IMR-90 (cell line): Measurements from ENCODE around the gene SPEG. TPM values are rescaled to one million over a fixed set of nuclear protein-coding genes. Genes with fewer than 3 reads are reported as not detected.

ENCODE experiments used
- ATAC-seq: fragments of 200-7000 bp; cut with Tn5 transposase; 2 replicates; pipeline ENCODE4 v1.9.1; 2020; ENCODE audit warnings: low read depth, mild to moderate bottlenecking, moderate library complexity
- BruUV-seq: library from RNA; stranded (reverse); fragments of 400-500 nt; replicated peaks from 2 replicates; lab custom pipeline; 2021; lab: Mats Ljungman, UMichigan
- CTCF ChIA-PET: fragments of 300-600 bp; formaldehyde crosslinking; extraction: SDS; loops from one replicate; lab custom pipeline; 2021; ENCODE audit warnings: antibody characterized with exemption; lab: Yijun Ruan, JAX
- POLR2A ChIA-PET: fragments of 300-600 bp; sonication (Branson Sonifier 250); formaldehyde crosslinking; loops from one replicate; lab custom pipeline; 2022; ENCODE audit warnings: antibody characterized with exemption; ENCODE audit not compliant: unreplicated experiment; lab: Charles Lee
- DNase-seq: peaks from one replicate; pipeline ENCODE4 v3.0.0; 2013
- H2AFZ ChIP-seq: replicated peaks from 2 replicates; pipeline ENCODE3; 2013; ENCODE audit warnings: low read length, mild to moderate bottlenecking; ENCODE audit not compliant: poor library complexity
- H2AK5ac ChIP-seq: 2 replicates; pipeline ENCODE4 v1.6.1; 2013; ENCODE audit warnings: low read depth, low read length, inconsistent platforms
- H2AK9ac ChIP-seq: replicated peaks from 2 replicates; pipeline ENCODE3; 2013; ENCODE audit warnings: mild to moderate bottlenecking, low read depth, low read length, moderate library complexity; ENCODE audit not compliant: poor library complexity
- H2BK120ac ChIP-seq: 2 replicates; pipeline ENCODE4 v1.6.1; 2013; ENCODE audit warnings: low read depth, low read length, inconsistent platforms
- H2BK15ac ChIP-seq: 3 replicates; pipeline ENCODE4 v1.6.1; 2013; ENCODE audit warnings: low read depth, low read length, inconsistent platforms
- H2BK20ac ChIP-seq: 2 replicates; pipeline ENCODE4 v1.6.1; 2013; ENCODE audit warnings: low read depth, mild to moderate bottlenecking, inconsistent platforms, low read length, moderate library complexity
- H2BK5ac ChIP-seq: 2 replicates; pipeline ENCODE4 v1.6.1; 2013; ENCODE audit warnings: mild to moderate bottlenecking, low read depth, low read length, inconsistent platforms; ENCODE audit not compliant: poor library complexity, severe bottlenecking
- H3K14ac ChIP-seq: replicated peaks from 2 replicates; pipeline ENCODE4 v1.6.1; 2013; ENCODE audit warnings: low read depth, low read length, inconsistent platforms
- H3K18ac ChIP-seq: 2 replicates; pipeline ENCODE4 v1.6.1; 2013; ENCODE audit warnings: low read depth, low read length, control low read depth
- H3K23ac ChIP-seq: 2 replicates; pipeline ENCODE4 v1.6.1; 2013; ENCODE audit warnings: low read depth, low read length, inconsistent platforms
- H3K27ac ChIP-seq: 2 replicates; pipeline ENCODE4 v1.5.1; 2013; ENCODE audit warnings: mild to moderate bottlenecking, control low read depth, low read length; ENCODE audit not compliant: insufficient read depth
- H3K27me3 ChIP-seq: 2 replicates; pipeline ENCODE4 v1.6.1; 2013; ENCODE audit warnings: low read length; ENCODE audit not compliant: control insufficient read depth, insufficient read depth
- H3K36me3 ChIP-seq: 2 replicates; pipeline ENCODE4 v1.6.1; 2013; ENCODE audit warnings: low read length, mixed read lengths; ENCODE audit not compliant: control insufficient read depth, insufficient read depth
- H3K4ac ChIP-seq: 2 replicates; pipeline ENCODE4 v1.6.1; 2013; ENCODE audit warnings: low read depth, low read length, inconsistent platforms
- H3K4me1 ChIP-seq: 2 replicates; pipeline ENCODE4 v1.6.1; 2013; ENCODE audit warnings: low read length, mixed read lengths; ENCODE audit not compliant: control insufficient read depth, insufficient read depth
- H3K4me2 ChIP-seq: 2 replicates; pipeline ENCODE4 v1.6.1; 2013; ENCODE audit warnings: low read depth, mild to moderate bottlenecking, control low read depth, low read length, moderate library complexity
- H3K4me3 ChIP-seq: 2 replicates; pipeline ENCODE4 v1.5.1; 2013; ENCODE audit warnings: low read depth, mild to moderate bottlenecking, control low read depth, low read length, moderate library complexity; ENCODE audit not compliant: insufficient read depth
- H3K56ac ChIP-seq: 2 replicates; pipeline ENCODE4 v1.6.1; 2013; ENCODE audit warnings: low read length, inconsistent platforms; ENCODE audit not compliant: insufficient read depth; ENCODE audit errors: extremely low read depth
- H3K79me1 ChIP-seq, 2 experiments: 2 replicates each; pipeline ENCODE4 v1.6.1; 2013; ENCODE audit warnings: low read length in 2 of 2, inconsistent platforms in 1 of 2, low read depth in 1 of 2
- H3K9ac ChIP-seq: 2 replicates; pipeline ENCODE4 v1.6.1; 2013; ENCODE audit warnings: low read depth, low read length, control low read depth
- H3K9me1 ChIP-seq: 2 replicates; pipeline ENCODE4 v1.6.1; 2013; ENCODE audit warnings: low read length, inconsistent platforms; ENCODE audit not compliant: insufficient read depth
- H3K9me3 ChIP-seq: 2 replicates; pipeline ENCODE4 v1.6.1; 2013; ENCODE audit warnings: low read length; ENCODE audit not compliant: control insufficient read depth, insufficient read depth
- H4K20me1 ChIP-seq: 2 replicates; pipeline ENCODE4 v1.6.1; 2013; ENCODE audit warnings: low read length, inconsistent platforms; ENCODE audit not compliant: insufficient read depth
- H4K5ac ChIP-seq: 2 replicates; pipeline ENCODE4 v1.6.1; 2013; ENCODE audit warnings: mild to moderate bottlenecking, low read depth, low read length, control low read depth
- H4K8ac ChIP-seq, 2 experiments: 2 replicates each; pipeline ENCODE4 v1.6.1; 2013; ENCODE audit warnings: low read depth in 2 of 2, low read length in 2 of 2, control low read depth in 1 of 2, inconsistent platforms in 1 of 2
- H4K91ac ChIP-seq: 2 replicates; pipeline ENCODE4 v1.6.1; 2013; ENCODE audit warnings: low read depth, low read length, inconsistent platforms; ENCODE audit not compliant: insufficient read depth
- BHLHE40 ChIP-seq: fragments of 150-350 bp; IDR thresholded peaks from 2 replicates; pipeline ENCODE4 v1.6.1; 2016; ENCODE audit warnings: mild to moderate bottlenecking, low read depth, low read length
- CHD1 ChIP-seq: IDR thresholded peaks from 2 replicates; pipeline ENCODE4 v1.6.1; 2012; ENCODE audit warnings: low read depth, low read length, improper control_type of control experiment
- CTCF ChIP-seq: conservative IDR thresholded peaks from 2 replicates; pipeline ENCODE4 v1.5.1; 2012; ENCODE audit warnings: mild to moderate bottlenecking, low read depth, low read length, improper control_type of control experiment
- FOS ChIP-seq: fragments of 150-350 bp; IDR thresholded peaks from 2 replicates; pipeline ENCODE4 v1.6.1; 2016; ENCODE audit warnings: low read depth, low read length
- MAFK ChIP-seq: IDR thresholded peaks from 2 replicates; pipeline ENCODE4 v1.6.1; 2012; ENCODE audit warnings: low read depth, low read length, improper control_type of control experiment
- MAZ ChIP-seq: IDR thresholded peaks from 2 replicates; pipeline ENCODE4 v1.6.1; 2012; ENCODE audit warnings: low read depth, mild to moderate bottlenecking, low read length, improper control_type of control experiment, moderate library complexity, borderline replicate concordance
- NFE2L2 ChIP-seq: fragments of 150-350 bp; IDR thresholded peaks from 2 replicates; pipeline ENCODE4 v1.6.1; 2016; ENCODE audit warnings: low read depth, mild to moderate bottlenecking, low read length
- POLR2A ChIP-seq: IDR thresholded peaks from 2 replicates; pipeline ENCODE4 v1.6.1; 2012; ENCODE audit warnings: mild to moderate bottlenecking, low read depth, low read length
- RAD21 ChIP-seq: IDR thresholded peaks from 2 replicates; pipeline ENCODE4 v1.6.1; 2012; ENCODE audit warnings: low read length, improper control_type of control experiment
- RCOR1 ChIP-seq: IDR thresholded peaks from 2 replicates; pipeline ENCODE4 v1.6.1; 2012; ENCODE audit warnings: mild to moderate bottlenecking, low read length, improper control_type of control experiment; ENCODE audit not compliant: insufficient replicate concordance
- RFX5 ChIP-seq: IDR thresholded peaks from 2 replicates; pipeline ENCODE4 v1.8.0; 2012; ENCODE audit warnings: low read depth, mild to moderate bottlenecking, low read length, moderate library complexity
- SMC3 ChIP-seq: fragments of 150-350 bp; IDR thresholded peaks from 2 replicates; pipeline ENCODE4 v1.6.1; 2016; ENCODE audit warnings: low read depth, mild to moderate bottlenecking, antibody characterized with exemption, low read length, moderate library complexity
- WGBS, 2 experiments: methylation state at CpG; one replicate each; pipeline versions ENCODE4 v1.1.5 to v1.1.7; 2013; ENCODE audit warnings: missing lambda C conversion rate in 2 of 2; ENCODE audit not compliant: insufficient read length in 1 of 2; ENCODE audit errors: extremely low coverage in 2 of 2; 5-methylcytosine and 5-hydroxymethylcytosine counted together
- dilution Hi-C: fragments of 300-500 bp; cut with HindIII; formaldehyde crosslinking; loops from one replicate; pipeline ENCODE4 v1.14.3; 2018; ENCODE audit warnings: low sequenced_read_pairs; ENCODE audit not compliant: unreplicated experiment
- in situ Hi-C: fragments of 300-500 bp; cut with MboI; formaldehyde crosslinking; loops from 3 replicates; pipeline ENCODE4 v1.14.3; 2019; ENCODE audit warnings: low sequenced_read_pairs, inconsistent platforms, mixed read lengths
- intact Hi-C: fragments of 100-400 bp; cut with micrococcal nuclease; formaldehyde crosslinking; loops from 2 replicates; pipeline ENCODE4 v1.10.0; 2022
- polyA plus RNA-seq, 3 experiments: library from polyadenylated mRNA; depleted of rRNA; stranded (reverse); fragments of >200 nt; gene quantifications; 2 replicates each; pipeline ENCODE4 v1.2.3, GENCODE V29; 2012; ENCODE audit warnings: low replicate concordance in 1 of 3
- total RNA-seq: library from RNA; depleted of rRNA; stranded (reverse); fragments of >200 nt; gene quantifications from 2 replicates; pipeline ENCODE4 v1.2.3, GENCODE V29; 2012
- TF ChIP-seq, protein P1 (sequence below): fragments of 150-350 bp; IDR thresholded peaks from 2 replicates; pipeline ENCODE4 v1.6.1; 2017; ENCODE audit warnings: mild to moderate bottlenecking, antibody characterized with exemption, low read length, low read depth
- TF ChIP-seq, protein P2 (sequence below): fragments of 150-350 bp; IDR thresholded peaks from 2 replicates; pipeline ENCODE4 v1.6.1; 2016; ENCODE audit warnings: low read depth, mild to moderate bottlenecking, low read length, moderate library complexity, borderline replicate concordance

SPEG gene
- total and polyA plus RNA-seq, 2 of the 4 experiments (the other 2 are of a cell fraction): 6.8 to 81.6 TPM

GRCh38 chr2:219508971-219509779 lies 74.5 kb downstream of the SPEG start:
- POLR2A ChIA-PET: interaction anchor here (0.6 to 0.8 kb wide), 2 partner anchors 9 to 11 kb away, joined by 3 to 4 read pairs; partner anchors contain the start of gene GMPPA
- WGBS, 2 experiments: 0% methylated on average over 1 of the region's 14 CpGs; no CpG with 5 or more reads in 1 of the 2 experiments
- H2AFZ ChIP-seq: peak overlapping the region; percentile 75
- ATAC-seq (peak; percentile 37), DNase-seq (no peak)
- BruUV-seq: no TSS peak
- no peak overlapping the region for H2BK5ac ChIP-seq
- no peaks in the 10 kb centered on the region for H3K9me3 ChIP-seq
- no peak overlapping the region for H3K18ac ChIP-seq
- H3K56ac ChIP-seq: no peak overlapping the region
- H3K4ac ChIP-seq: no peak overlapping the region
- H2BK20ac ChIP-seq: no peak overlapping the region
- no peak overlapping the region for H3K23ac ChIP-seq
- no peak overlapping the region for H4K5ac ChIP-seq
- no peaks in the 10 kb centered on the region for H3K79me1 ChIP-seq
- peaks cover 5% of the 10 kb centered on the region; the same call in 1 of the 2 replicates for H3K4me1 ChIP-seq
- peak overlapping the region; percentile 85 for H2AK9ac ChIP-seq
- no peak overlapping the region for H3K9ac ChIP-seq
- no peak overlapping the region; the same call in 1 of the 2 replicates for H3K4me2 ChIP-seq
- no peak overlapping the region for H4K91ac ChIP-seq
- H3K4me3 ChIP-seq: no peak overlapping the region
- H4K8ac ChIP-seq: no peak overlapping the region
- intact Hi-C loops (loop anchor here (1.0 kb wide), 1 partner anchor 21 kb away; no protein-coding TSS in a partner anchor), in situ Hi-C loops (no loop called here), dilution Hi-C loops (no loop called here)
- no peak overlapping the region for H2AK5ac ChIP-seq
- peaks cover 29% of the 10 kb centered on the region for H3K36me3 ChIP-seq
- no peak overlapping the region for H3K27ac ChIP-seq
- H3K9me1 ChIP-seq: no peaks in the 10 kb centered on the region
- peaks cover 38% of the 10 kb centered on the region for H3K27me3 ChIP-seq
- H2BK15ac ChIP-seq: no peak overlapping the region
- H4K20me1 ChIP-seq: no peaks in the 10 kb centered on the region
- H3K14ac ChIP-seq: no peak overlapping the region
- H2BK120ac ChIP-seq: no peak overlapping the region
- CTCF ChIA-PET: interaction anchor here (1.0 to 2.0 kb wide), 8 partner anchors 10 to 106 kb away, joined by 3 to 28 read pairs (median 6); partner anchors contain the start of gene GMPPA
- no peak for TF ChIP-seq POLR2A
- no peak for TF ChIP-seq RFX5
- TF ChIP-seq, protein P1, sequence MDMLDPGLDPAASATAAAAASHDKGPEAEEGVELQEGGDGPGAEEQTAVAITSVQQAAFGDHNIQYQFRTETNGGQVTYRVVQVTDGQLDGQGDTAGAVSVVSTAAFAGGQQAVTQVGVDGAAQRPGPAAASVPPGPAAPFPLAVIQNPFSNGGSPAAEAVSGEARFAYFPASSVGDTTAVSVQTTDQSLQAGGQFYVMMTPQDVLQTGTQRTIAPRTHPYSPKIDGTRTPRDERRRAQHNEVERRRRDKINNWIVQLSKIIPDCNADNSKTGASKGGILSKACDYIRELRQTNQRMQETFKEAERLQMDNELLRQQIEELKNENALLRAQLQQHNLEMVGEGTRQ: no peak
- TF ChIP-seq CHD1: no peak
- TF ChIP-seq CTCF: no peak
- TF ChIP-seq MAFK: no peak
- TF ChIP-seq MAZ: no peak
- TF ChIP-seq RCOR1: no peak
- TF ChIP-seq, protein P2, sequence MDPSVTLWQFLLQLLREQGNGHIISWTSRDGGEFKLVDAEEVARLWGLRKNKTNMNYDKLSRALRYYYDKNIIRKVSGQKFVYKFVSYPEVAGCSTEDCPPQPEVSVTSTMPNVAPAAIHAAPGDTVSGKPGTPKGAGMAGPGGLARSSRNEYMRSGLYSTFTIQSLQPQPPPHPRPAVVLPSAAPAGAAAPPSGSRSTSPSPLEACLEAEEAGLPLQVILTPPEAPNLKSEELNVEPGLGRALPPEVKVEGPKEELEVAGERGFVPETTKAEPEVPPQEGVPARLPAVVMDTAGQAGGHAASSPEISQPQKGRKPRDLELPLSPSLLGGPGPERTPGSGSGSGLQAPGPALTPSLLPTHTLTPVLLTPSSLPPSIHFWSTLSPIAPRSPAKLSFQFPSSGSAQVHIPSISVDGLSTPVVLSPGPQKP: no peak
- TF ChIP-seq SMC3: no peak
- no peak for TF ChIP-seq RAD21
- no peak for TF ChIP-seq BHLHE40
- TF ChIP-seq NFE2L2: no peak
- TF ChIP-seq FOS: no peak
